Mucosa of descending colon (tissue), 3 donors: Measurements from ENCODE around the gene SLC16A3. TPM values are rescaled to one million over a fixed set of nuclear protein-coding genes. Genes with fewer than 3 reads are reported as not detected.

Source experiments
- ATAC-seq: fragments of 200-7000 bp; cut with Tn5 transposase; one replicate; pipeline ENCODE4 v1.9.1; 2020; ENCODE audit warnings: mild to moderate bottlenecking, moderate library complexity
- DNase-seq, 3 donors: peaks; one replicate each; pipeline ENCODE4 v3.0.0-alpha.2; 2020
- H3K36me3 ChIP-seq: fragments of 200-600 bp; one replicate; pipeline ENCODE4 v1.8.0; 2021; ENCODE audit warnings: low read depth, mild to moderate bottlenecking
- H3K4me1 ChIP-seq: fragments of 200-600 bp; one replicate; pipeline ENCODE4 v1.8.0; 2021; ENCODE audit warnings: low read depth, mild to moderate bottlenecking
- H3K4me3 ChIP-seq: fragments of 200-600 bp; one replicate; pipeline ENCODE4 v1.8.0; 2021; ENCODE audit warnings: mild to moderate bottlenecking
- H3K9me3 ChIP-seq: fragments of 200-600 bp; one replicate; pipeline ENCODE4 v1.8.0; 2021; ENCODE audit warnings: mild to moderate bottlenecking
- CTCF ChIP-seq: fragments of 200-600 bp; IDR thresholded peaks from one replicate; pipeline ENCODE4 v1.8.0; 2022; ENCODE audit warnings: antibody characterized with exemption, mild to moderate bottlenecking
- intact Hi-C, 2 donors: fragments of 100-400 bp; cut with DNase I in 1 of 2; cut with micrococcal nuclease in 1 of 2; formaldehyde crosslinking; loops; one replicate each; pipeline versions ENCODE4 v1.11.0 to v1.11.1; 2022; cut with DNase I, micrococcal nuclease
- total RNA-seq, 3 donors: library from RNA; stranded (reverse); fragmentation: NEBNext Ultra II Directional in 2 of 3; extraction: Animal tissue kit (Norgen Biotek cat#: 25700) in 2 of 3; gene quantifications; one replicate each; pipeline versions ENCODE4 v1.2.1 to v1.2.4, GENCODE V29; 2021 to 2023
- donor health status: DM: no; HTN: no; CAD: no; lungs with moderate emphysema.
- donor health status: DM: no; HTN: no; CAD: no.
- donor health status: DM: no; HTN: yes; CAD: no.

The SLC16A3 gene
- total RNA-seq, 3 donors from 2014 or later: 41.0 to 150 (median 104) TPM

GRCh38 chr17:82269882-82270500 lies 41.1 kb downstream of the SLC16A3 start:
- Histone ChIP-seq H3K36me3 (no peaks in the 10 kb centered on the region), H3K4me3 (no peak overlapping the region), H3K4me1 (peaks cover 66% of the 10 kb centered on the region), H3K9me3 (no peaks in the 10 kb centered on the region)
- no peak for TF ChIP-seq CTCF
- ATAC-seq (no peak), DNase-seq (peak in 1 of 3 donors; percentile 57)
- intact Hi-C loops: no loop called here

GRCh38 chr17:82270651-82271050 lies 41.8 kb downstream of the SLC16A3 start:
- TF ChIP-seq CTCF: no peak
- Histone ChIP-seq H3K9me3 (no peaks in the 10 kb centered on the region), H3K4me1 (peaks cover 66% of the 10 kb centered on the region), H3K36me3 (no peaks in the 10 kb centered on the region), H3K4me3 (no peak overlapping the region)
- intact Hi-C loops: no loop called here
- DNase-seq (peak in 1 of 3 donors; percentile 45), ATAC-seq (no peak)

- ATAC-seq (no peak), DNase-seq (no peak)
- no peak for TF ChIP-seq CTCF
- no peaks in the 10 kb centered on the region for H3K36me3 ChIP-seq
- H3K4me1 ChIP-seq: peaks cover 60% of the 10 kb centered on the region
- intact Hi-C loops: no loop called here
- no peaks in the 10 kb centered on the region for H3K9me3 ChIP-seq
- H3K4me3 ChIP-seq: no peak overlapping the region
Measured at GRCh38 chr17:82271401-82271800, 42.6 kb downstream of the SLC16A3 start.

GRCh38 chr17:82272495-82273326 lies 43.9 kb downstream of the SLC16A3 start:
- Histone ChIP-seq H3K9me3 (no peaks in the 10 kb centered on the region), H3K4me1 (peaks cover 47% of the 10 kb centered on the region), H3K36me3 (no peaks in the 10 kb centered on the region), H3K4me3 (peak overlapping the region; percentile 99)
- peak; percentile 59 to 78 (median 69) for DNase-seq
- intact Hi-C loops: no loop called here
- no peak for TF ChIP-seq CTCF
- ATAC-seq: peak; percentile 49

- peak; percentile 94 to 97 (median 96) for DNase-seq
- intact Hi-C loops: no loop called here
- Histone ChIP-seq H3K4me1 (peaks cover 39% of the 10 kb centered on the region), H3K4me3 (peak within 1 kb of the TSS; percentile 99), H3K36me3 (no peaks in the 10 kb centered on the region), H3K9me3 (no peaks in the 10 kb centered on the region)
- ATAC-seq: peak; percentile 89
- TF ChIP-seq CTCF: no peak
Measured at GRCh38 chr17:82273327-82274133, 44.7 kb downstream of the SLC16A3 start, which contains the start of gene CSNK1D. CSNK1D (minus strand) TSS chr17:82273700; CDS start chr17:82273381, 319 bp downstream.
